ENCODE measurements around the gene GRAMD4. TPM values are rescaled to one million over a fixed set of nuclear protein-coding genes. Genes with fewer than 3 reads are reported as not detected.

The GRAMD4 gene
- polyA plus RNA-seq, 3 donors, result 9.5 to 33.3 (median 12.6) TPM

- 83% methylated on average over 11 of the region's 15 CpGs for WGBS (ENCODE audit: insufficient coverage)
- H3K4me1 Mint-ChIP-seq, result peaks cover 43% of the 10 kb centered on the region
- H3K4me2 ChIP-seq (replicated peaks; ENCODE audit: extremely low read depth, low read length, poor library complexity, severe bottlenecking), result no peak overlapping the region
- no peak overlapping the region for H3K27ac Mint-ChIP-seq
- H3K79me2 ChIP-seq (ENCODE audit: insufficient read depth, low read length), result no peaks in the 10 kb centered on the region
- H3K4me1 ChIP-seq (ENCODE audit: control insufficient read depth in 1 of 2, insufficient read depth in 2 of 2, low read length in 2 of 2), result peaks cover 42 to 49% of the 10 kb centered on the region in 2 donors
- peaks cover 57% of the 10 kb centered on the region for H4K20me1 ChIP-seq (ENCODE audit: insufficient read depth, low read length)
- DNase-seq, result no peak
- H3K9me3 ChIP-seq (replicated peaks in 1 of 2; ENCODE audit: control insufficient read depth in 1 of 2, insufficient read depth in 1 of 2, low read length in 2 of 2), result no peaks in the 10 kb centered on the region
- no peak overlapping the region for H3K4me3 ChIP-seq (replicated peaks in 1 of 3; ENCODE audit: low read depth in 2 of 3, low read length in 3 of 3)
- peaks cover 56 to 63% of the 10 kb centered on the region in 2 donors for H3K36me3 Mint-ChIP-seq
- peaks cover 0 to 3% (median 0%) of the 10 kb centered on the region in 7 donors for H3K9me3 Mint-ChIP-seq
- intact Hi-C loops (cut with micrococcal nuclease), result loop anchor here in 1 of 2 donors (10.0 kb wide), 1 partner anchor 122 kb away; no protein-coding TSS in a partner anchor
- no peak overlapping the region for H3K9ac ChIP-seq (ENCODE audit: insufficient read depth, low read length, poor library complexity, severe bottlenecking)
- H3K27ac ChIP-seq (ENCODE audit: low read depth in 1 of 2, low read length in 2 of 2), result no peak overlapping the region
- peaks cover 43 to 61% of the 10 kb centered on the region in 2 donors for H3K36me3 ChIP-seq (replicated peaks in 1 of 2; ENCODE audit: control insufficient read depth in 1 of 2, insufficient read depth in 2 of 2, low read length in 2 of 2)
- no peak overlapping the region for H2AFZ ChIP-seq (ENCODE audit: insufficient read depth, low read depth, low read length, poor library complexity, severe bottlenecking)
- H3K27me3 ChIP-seq (ENCODE audit: control insufficient read depth in 2 of 2, insufficient read depth in 2 of 2, low read length in 2 of 2), result no peaks in the 10 kb centered on the region
- no peak overlapping the region for H3K4me3 Mint-ChIP-seq
- TF ChIP-seq, protein P1, sequence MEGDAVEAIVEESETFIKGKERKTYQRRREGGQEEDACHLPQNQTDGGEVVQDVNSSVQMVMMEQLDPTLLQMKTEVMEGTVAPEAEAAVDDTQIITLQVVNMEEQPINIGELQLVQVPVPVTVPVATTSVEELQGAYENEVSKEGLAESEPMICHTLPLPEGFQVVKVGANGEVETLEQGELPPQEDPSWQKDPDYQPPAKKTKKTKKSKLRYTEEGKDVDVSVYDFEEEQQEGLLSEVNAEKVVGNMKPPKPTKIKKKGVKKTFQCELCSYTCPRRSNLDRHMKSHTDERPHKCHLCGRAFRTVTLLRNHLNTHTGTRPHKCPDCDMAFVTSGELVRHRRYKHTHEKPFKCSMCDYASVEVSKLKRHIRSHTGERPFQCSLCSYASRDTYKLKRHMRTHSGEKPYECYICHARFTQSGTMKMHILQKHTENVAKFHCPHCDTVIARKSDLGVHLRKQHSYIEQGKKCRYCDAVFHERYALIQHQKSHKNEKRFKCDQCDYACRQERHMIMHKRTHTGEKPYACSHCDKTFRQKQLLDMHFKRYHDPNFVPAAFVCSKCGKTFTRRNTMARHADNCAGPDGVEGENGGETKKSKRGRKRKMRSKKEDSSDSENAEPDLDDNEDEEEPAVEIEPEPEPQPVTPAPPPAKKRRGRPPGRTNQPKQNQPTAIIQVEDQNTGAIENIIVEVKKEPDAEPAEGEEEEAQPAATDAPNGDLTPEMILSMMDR (IDR thresholded peaks at IDR 0.05), result no peak
- peaks cover 0 to 2% (median 0%) of the 10 kb centered on the region in 3 donors for H3K27me3 Mint-ChIP-seq (ENCODE audit: low read depth in 3 of 3)
Observed at GRCh38 chr22:46687048-46687444, 66.9 kb downstream of the GRAMD4 start.

- Mint-ChIP-seq H3K27me3 (ENCODE audit: low read depth in 3 of 3) (peaks cover 0 to 2% (median 0%) of the 10 kb centered on the region in 3 donors), H3K27ac (peak overlapping the region in 1 of 7 donors; percentile 57), H3K36me3 (peaks cover 56 to 66% of the 10 kb centered on the region in 2 donors), H3K9me3 (peaks cover 0 to 3% (median 0%) of the 10 kb centered on the region in 7 donors), H3K4me3 (no peak overlapping the region), H3K4me1 (peaks cover 43% of the 10 kb centered on the region)
- no peak overlapping the region for H2AFZ ChIP-seq (ENCODE audit: insufficient read depth, low read depth, low read length, poor library complexity, severe bottlenecking)
- intact Hi-C loops (cut with micrococcal nuclease), result loop anchor here in 1 of 2 donors (10.0 kb wide), 1 partner anchor 123 kb away; no protein-coding TSS in a partner anchor
- H3K27ac ChIP-seq (ENCODE audit: low read depth in 1 of 2, low read length in 2 of 2), result no peak overlapping the region
- no peak overlapping the region for H3K4me3 ChIP-seq (replicated peaks in 1 of 3; ENCODE audit: low read depth in 2 of 3, low read length in 3 of 3)
- no peak overlapping the region for H3K4me2 ChIP-seq (replicated peaks; ENCODE audit: extremely low read depth, low read length, poor library complexity, severe bottlenecking)
- H3K4me1 ChIP-seq (ENCODE audit: control insufficient read depth in 1 of 2, insufficient read depth in 2 of 2, low read length in 2 of 2), result peaks cover 42 to 49% of the 10 kb centered on the region in 2 donors
- TF ChIP-seq, protein P1 (IDR thresholded peaks at IDR 0.05), result no peak
- no peaks in the 10 kb centered on the region for H3K79me2 ChIP-seq (ENCODE audit: insufficient read depth, low read length)
- no peak for DNase-seq
- H4K20me1 ChIP-seq (ENCODE audit: insufficient read depth, low read length), result peaks cover 55% of the 10 kb centered on the region
- WGBS (ENCODE audit: insufficient coverage), result 90% methylated on average over 3 of the region's 15 CpGs
- H3K9ac ChIP-seq (ENCODE audit: insufficient read depth, low read length, poor library complexity, severe bottlenecking), result no peak overlapping the region
- H3K36me3 ChIP-seq (replicated peaks in 1 of 2; ENCODE audit: control insufficient read depth in 1 of 2, insufficient read depth in 2 of 2, low read length in 2 of 2), result peaks cover 43 to 60% of the 10 kb centered on the region in 2 donors
- H3K27me3 ChIP-seq (ENCODE audit: control insufficient read depth in 2 of 2, insufficient read depth in 2 of 2, low read length in 2 of 2), result no peaks in the 10 kb centered on the region
- no peaks in the 10 kb centered on the region for H3K9me3 ChIP-seq (replicated peaks in 1 of 2; ENCODE audit: control insufficient read depth in 1 of 2, insufficient read depth in 1 of 2, low read length in 2 of 2)
Observed at GRCh38 chr22:46687460-46687859, 67.3 kb downstream of the GRAMD4 start.

All from CD14-positive monocyte (primary cell).